Ovary (tissue), 9 donors: ENCODE results near the gene DAP3. TPM values are rescaled to one million over a fixed set of nuclear protein-coding genes. Genes with fewer than 3 reads are reported as not detected.
"Not testable (repeated sequence)": the region's sequence is repeated elsewhere in the genome, so short reads cannot be mapped to it uniquely, and the experiment has no call there.

Experiments
- DNase-seq, 5 donors: peaks; one replicate each; pipeline ENCODE4 v3.0.0-alpha.2; 2019 to 2020
- H3K27ac ChIP-seq, 2 donors: fragments of 200-600 bp; one replicate each; pipeline versions ENCODE4 v1.5.1 to v1.8.0; 2019 to 2022
- H3K27me3 ChIP-seq: fragments of 200-600 bp; one replicate; pipeline ENCODE4 v1.8.0; 2022
- H3K36me3 ChIP-seq: fragments of 200-600 bp; sonication (generic); one replicate; pipeline ENCODE4 v1.5.1; 2019
- H3K4me1 ChIP-seq: one replicate; pipeline ENCODE4 v1.8.1; 2013; ENCODE audit warnings: mild to moderate bottlenecking, moderate library complexity; ENCODE audit not compliant: insufficient read depth
- H3K4me3 ChIP-seq: fragments of 200-600 bp; sonication (generic); one replicate; pipeline ENCODE4 v1.5.1; 2017
- H3K9me3 ChIP-seq, 2 donors: fragments of 200-600 bp in 1 of 2; sonication (generic) in 1 of 2; one replicate each; pipeline versions ENCODE4 v1.5.1 to v1.8.1; 2013 to 2019; ENCODE audit warnings: mild to moderate bottlenecking in 1 of 2, moderate library complexity in 1 of 2
- CTCF ChIP-seq, 3 donors: fragments of 450-650 bp in 2 of 3; fragments of 200-600 bp in 1 of 3; IDR thresholded peaks; one replicate each; pipeline versions ENCODE4 v1.5.1 to v1.8.0; 2016 to 2022; ENCODE audit warnings: antibody characterized with exemption in 3 of 3, mild to moderate bottlenecking in 1 of 3
- EP300 ChIP-seq: sonication (generic); formaldehyde crosslinking; IDR thresholded peaks from one replicate; pipeline ENCODE4 v1.6.1; 2017; ENCODE audit warnings: antibody characterized with exemption
- POLR2A ChIP-seq: fragments of 450-650 bp; IDR thresholded peaks from one replicate; pipeline ENCODE4 v1.6.1; 2017; ENCODE audit warnings: antibody characterized with exemption, mild to moderate bottlenecking, moderate library complexity
- WGBS, 3 donors: extraction: QIAGEN DNeasy Blood & Tissue Kit in 1 of 3; methylation state at CpG; one replicate each; pipeline versions ENCODE4 v1.1.5 to v1.1.7; 2013 to 2017; 5-methylcytosine and 5-hydroxymethylcytosine counted together
- intact Hi-C, 4 donors: fragments of 100-400 bp; cut with DNase I; formaldehyde crosslinking; loops; one replicate each; pipeline versions ENCODE4 v1.11.0 to v1.15.1; 2022 to 2023
- polyA plus RNA-seq, 2 donors: library from polyadenylated mRNA; stranded (reverse); fragments of 200-250 nt in 1 of 2; fragments of 350-450 nt in 1 of 2; fragmentation: Illumina TruSeq in 1 of 2; extraction: RNeasy Lipid Tissue Mini Kit (QIAGEN cat#74804) in 1 of 2; gene quantifications; one replicate each; pipeline ENCODE4 v1.2.3, GENCODE V29; 2013 to 2014
- total RNA-seq, 7 donors: library from RNA; depleted of rRNA in 2 of 7; stranded (reverse); fragments of >200 nt in 2 of 7; fragmentation: NEBNext Ultra II Directional in 3 of 7; extraction: Animal tissue kit (Norgen Biotek cat#: 25700) in 3 of 7; gene quantifications; one replicate each; pipeline versions ENCODE4 v1.1.0 to v1.2.4, GENCODE V29; 2016 to 2023
- donor health status: DM: no; HTN: no; CAD: no; lungs with moderate emphysema.
- donor health status: DM: no; HTN: no; CAD: no.
- donor health status: Bipolar disorder and iron deficiency.
- donor health status: DM: yes; HTN: yes; CAD: no.
- donor health status: DM: no; HTN: no; CAD: no.
- donor health status: DM: yes; HTN: yes; CAD: no.

Gene DAP3
- total and polyA plus RNA-seq, 9 donors, result 43.7 to 140 (median 61.4) TPM

DNA sequence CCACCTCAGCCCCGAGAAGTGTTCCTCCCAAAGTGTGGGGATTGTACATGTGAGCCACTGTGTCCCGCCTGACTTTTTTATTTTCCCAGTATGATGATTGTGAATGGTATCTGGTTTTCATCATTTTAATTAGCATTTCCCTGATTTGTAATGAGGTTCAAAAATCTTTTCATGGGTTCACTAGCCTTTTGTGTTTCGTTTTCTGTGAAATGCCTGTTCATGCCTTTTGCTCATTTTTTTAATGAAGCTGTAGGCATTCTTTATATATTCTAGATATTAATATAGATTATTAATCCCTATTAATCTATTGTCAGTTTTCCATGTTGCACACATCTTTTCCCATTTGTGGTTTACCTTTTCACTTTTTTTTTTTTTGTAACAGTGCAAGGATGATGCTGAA lies 20.5 kb downstream of the DAP3 start:
- Histone ChIP-seq H3K27ac (no peak overlapping the region), H3K36me3 (no peaks in the 10 kb centered on the region), H3K9me3 (no peaks in the 10 kb centered on the region), H3K4me1 (no peaks in the 10 kb centered on the region), H3K27me3 (no peaks in the 10 kb centered on the region), H3K4me3 (no peak overlapping the region)
- intact Hi-C loops, result no loop called here
- DNase-seq, result no peak
- TF ChIP-seq EP300, result no peak
- no peak for TF ChIP-seq POLR2A
- no peak for TF ChIP-seq CTCF (IDR thresholded peaks at IDR 0.05)
- WGBS, 3 donors, result 97 to 99% (median 97%) methylated on average over 3 of the region's 3 CpGs

- H3K4me1 ChIP-seq, H3K27me3 ChIP-seq, H3K9me3 ChIP-seq, H3K27ac ChIP-seq, H3K4me3 ChIP-seq, intact Hi-C loops, H3K36me3 ChIP-seq, DNase-seq: not testable (repeated sequence)
- WGBS, 3 donors, result 95 to 100% (median 100%) methylated on average over 1 to 3 of the region's 3 CpGs
These were observed 22.6 kb downstream of the DAP3 start for GRCh38 chr1:155711457-155711856.

DNA sequence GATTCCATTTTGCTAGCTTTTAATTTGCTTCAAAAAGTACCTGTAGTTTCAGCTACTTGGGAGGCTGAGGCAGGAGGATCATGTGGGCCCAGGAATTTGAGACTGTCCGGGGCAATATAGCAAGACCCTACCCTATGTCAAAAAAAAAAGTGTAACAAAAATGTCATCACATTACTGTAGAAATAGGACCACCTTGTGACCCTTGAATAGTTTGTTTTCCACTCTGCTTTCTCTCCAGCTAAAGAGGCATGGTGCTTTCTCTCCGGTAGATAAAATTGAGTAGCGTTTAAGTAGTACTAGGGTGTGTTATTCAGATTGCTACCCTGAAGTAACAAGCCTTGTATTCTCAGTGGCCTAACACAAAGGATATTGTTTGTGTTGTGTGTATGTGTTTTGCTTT lies 23.7 kb downstream of the DAP3 start:
- H3K4me3 ChIP-seq, H3K4me1 ChIP-seq, H3K27ac ChIP-seq, H3K9me3 ChIP-seq, H3K27me3 ChIP-seq, H3K36me3 ChIP-seq, DNase-seq, intact Hi-C loops: not testable (repeated sequence)
- 72 to 78% (median 73%) methylated on average over 3 of the region's 3 CpGs for WGBS, 3 donors

DNA sequence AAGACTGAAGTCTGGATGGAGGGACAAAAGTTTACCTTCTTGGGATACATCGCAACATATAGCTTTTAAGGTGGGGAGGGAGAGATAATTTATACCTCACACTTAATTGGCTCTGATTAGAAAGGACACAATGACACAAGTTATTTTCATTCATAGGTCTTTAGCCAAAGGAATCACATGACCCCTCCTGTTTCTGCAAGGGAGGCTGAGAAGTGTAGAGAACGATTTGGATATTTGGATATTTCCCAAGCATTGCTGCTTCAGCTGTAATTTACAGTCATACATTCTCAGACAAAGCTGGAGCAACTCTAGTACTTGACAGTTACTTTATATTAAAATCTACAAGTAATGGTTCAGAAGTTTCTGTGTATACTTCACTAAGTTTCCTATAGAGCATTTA lies 24.2 kb downstream of the DAP3 start:
- WGBS, 3 donors, result 43 to 53% (median 51%) methylated on average over 2 of the region's 2 CpGs
- no peak overlapping the region for H3K4me3 ChIP-seq
- TF ChIP-seq POLR2A, result no peak
- H3K9me3 ChIP-seq, result no peaks in the 10 kb centered on the region
- H3K4me1 ChIP-seq, result no peaks in the 10 kb centered on the region
- intact Hi-C loops, result no loop called here
- no peak for DNase-seq
- no peak overlapping the region for H3K27ac ChIP-seq
- no peaks in the 10 kb centered on the region for H3K27me3 ChIP-seq
- H3K36me3 ChIP-seq, result no peaks in the 10 kb centered on the region

- DNase-seq, H3K27me3 ChIP-seq, H3K27ac ChIP-seq, H3K9me3 ChIP-seq, H3K4me1 ChIP-seq, H3K4me3 ChIP-seq, H3K36me3 ChIP-seq, intact Hi-C loops: not testable (repeated sequence)
- WGBS, 3 donors, result 95 to 100% (median 98%) methylated on average over 3 of the region's 3 CpGs
These were observed 26.2 kb downstream of the DAP3 start for GRCh38 chr1:155715056-155715455.

DNA sequence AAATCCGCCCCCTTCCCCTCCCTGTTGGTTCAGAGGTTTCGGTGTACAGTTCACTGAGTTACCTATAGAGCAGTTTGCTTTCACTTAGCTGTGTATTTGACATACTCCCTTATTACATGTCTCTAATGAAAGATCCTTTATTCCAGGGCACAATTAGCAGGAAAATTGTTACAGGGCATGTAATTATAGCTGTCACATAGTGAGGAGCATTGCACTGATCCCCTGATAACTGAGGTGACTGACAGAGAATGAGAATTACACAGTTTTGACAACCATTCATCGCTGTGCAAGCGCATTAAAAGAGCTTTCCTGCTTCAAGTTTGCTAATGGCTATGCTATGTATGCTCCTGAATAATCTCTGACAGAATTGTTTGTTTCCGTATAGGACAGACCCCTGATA lies 26.9 kb downstream of the DAP3 start:
- no peaks in the 10 kb centered on the region for H3K27me3 ChIP-seq
- TF ChIP-seq EP300, result no peak
- TF ChIP-seq POLR2A, result no peak
- TF ChIP-seq CTCF (IDR thresholded peaks at IDR 0.05), result no peak
- H3K36me3 ChIP-seq, result no peaks in the 10 kb centered on the region
- no peak overlapping the region for H3K27ac ChIP-seq
- H3K4me1 ChIP-seq, result no peaks in the 10 kb centered on the region
- H3K4me3 ChIP-seq, result no peak overlapping the region
- intact Hi-C loops, result no loop called here
- no peak for DNase-seq
- no peaks in the 10 kb centered on the region for H3K9me3 ChIP-seq
- 93 to 97% (median 93%) methylated on average over 5 of the region's 5 CpGs for WGBS, 3 donors

GRCh38 chr1:155717041-155717440 lies 28.1 kb downstream of the DAP3 start:
- no peaks in the 10 kb centered on the region for H3K36me3 ChIP-seq
- 93 to 95% (median 94%) methylated on average over 7 of the region's 7 CpGs for WGBS, 3 donors
- DNase-seq, result no peak
- no peak for TF ChIP-seq CTCF (IDR thresholded peaks at IDR 0.05)
- TF ChIP-seq POLR2A, result no peak
- TF ChIP-seq EP300, result no peak
- no peaks in the 10 kb centered on the region for H3K27me3 ChIP-seq
- no peaks in the 10 kb centered on the region for H3K4me1 ChIP-seq
- intact Hi-C loops, result no loop called here
- no peak overlapping the region for H3K27ac ChIP-seq
- H3K9me3 ChIP-seq, result no peaks in the 10 kb centered on the region
- H3K4me3 ChIP-seq, result no peak overlapping the region

GRCh38 chr1:155718524-155719115 lies 29.7 kb downstream of the DAP3 start:
- H3K4me1 ChIP-seq, intact Hi-C loops, H3K9me3 ChIP-seq, H3K4me3 ChIP-seq, H3K27me3 ChIP-seq, H3K27ac ChIP-seq, DNase-seq, H3K36me3 ChIP-seq: not testable (repeated sequence)
- WGBS, 3 donors, result 86 to 90% (median 89%) methylated on average over 6 of the region's 6 CpGs
